ENCODE data around the gene TRAK2. TPM values are rescaled to one million over a fixed set of nuclear protein-coding genes. Genes with fewer than 3 reads are reported as not detected.

Gene TRAK2
- total RNA-seq, 1 experiment from 2014 or later, result 15.2 TPM

DNA sequence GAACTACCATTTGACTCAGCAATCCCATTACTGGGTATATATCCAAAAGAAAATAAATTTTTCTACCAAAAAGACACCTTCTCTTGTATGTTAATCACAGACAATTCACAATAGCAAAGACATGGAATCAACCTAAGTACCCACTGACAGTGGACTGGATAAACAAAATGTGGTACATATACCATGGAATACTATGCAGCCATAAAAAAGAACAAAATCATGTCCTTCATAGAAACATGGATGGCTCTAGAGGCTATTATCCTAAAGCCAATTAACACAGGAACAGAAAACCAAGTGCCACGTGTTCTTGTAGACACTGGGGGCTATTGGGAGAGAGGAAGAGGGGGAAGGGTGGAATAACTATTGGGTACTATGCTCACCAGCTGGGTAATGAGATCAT lies 121.8 kb downstream of the TRAK2 start:
- no peaks in the 10 kb centered on the region for H4K20me1 ChIP-seq (ENCODE audit: insufficient read depth)
- ChIA-PET POLR2A (no interaction called here), RAD21 (ENCODE audit: low non-redundant PET in 1 of 2, low total read pairs in 2 of 2, uncharacterized antibody in 2 of 2, unreplicated experiment in 2 of 2) (no interaction called here), CTCF (no interaction called here)
- no peaks in the 10 kb centered on the region for H3K4me1 ChIP-seq (ENCODE audit: control insufficient read depth in 1 of 2, insufficient read depth in 2 of 2, low read length in 2 of 2)
- no peak for ATAC-seq
- TF ChIP-seq POLR2AphosphoS5 (IDR thresholded peaks at IDR 0.05; ENCODE audit: low read depth, low read length) (no peak), EZH2phosphoT487 (IDR thresholded peaks at IDR 0.05; ENCODE audit: borderline replicate concordance) (no peak), SRF (IDR thresholded peaks at IDR 0.05; ENCODE audit: low read depth) (no peak), YY1 (IDR thresholded peaks at IDR 0.05; ENCODE audit: extremely low read depth, insufficient replicate concordance, low read depth, low read length) (no peak), SP1 (IDR thresholded peaks at IDR 0.05; ENCODE audit: low read depth) (no peak), POLR2A (IDR thresholded peaks at IDR 0.05; ENCODE audit: borderline replicate concordance, extremely low read depth, insufficient read depth, insufficient read length) (no peak), EZH2 (IDR thresholded peaks at IDR 0.05) (no peak), RAD21 (IDR thresholded peaks at IDR 0.05; ENCODE audit: low read depth) (no peak), CEBPB (IDR thresholded peaks at IDR 0.05; ENCODE audit: low read depth) (no peak), TCF7L2 (IDR thresholded peaks at IDR 0.05; ENCODE audit: borderline replicate concordance, extremely low read depth, insufficient read depth, insufficient read length) (no peak), FOSL1 (IDR thresholded peaks at IDR 0.05; ENCODE audit: low read depth) (no peak), EGR1 (IDR thresholded peaks at IDR 0.05; ENCODE audit: low read depth) (no peak), SIN3A (IDR thresholded peaks at IDR 0.05; ENCODE audit: low read depth) (no peak), ATF3 (IDR thresholded peaks at IDR 0.05) (no peak), ELF1 (IDR thresholded peaks at IDR 0.05; ENCODE audit: borderline replicate concordance, low read depth) (no peak), ZFX (IDR thresholded peaks at IDR 0.05) (no peak), JUND (IDR thresholded peaks at IDR 0.05) (no peak)
- TF ChIP-seq, protein P1, sequence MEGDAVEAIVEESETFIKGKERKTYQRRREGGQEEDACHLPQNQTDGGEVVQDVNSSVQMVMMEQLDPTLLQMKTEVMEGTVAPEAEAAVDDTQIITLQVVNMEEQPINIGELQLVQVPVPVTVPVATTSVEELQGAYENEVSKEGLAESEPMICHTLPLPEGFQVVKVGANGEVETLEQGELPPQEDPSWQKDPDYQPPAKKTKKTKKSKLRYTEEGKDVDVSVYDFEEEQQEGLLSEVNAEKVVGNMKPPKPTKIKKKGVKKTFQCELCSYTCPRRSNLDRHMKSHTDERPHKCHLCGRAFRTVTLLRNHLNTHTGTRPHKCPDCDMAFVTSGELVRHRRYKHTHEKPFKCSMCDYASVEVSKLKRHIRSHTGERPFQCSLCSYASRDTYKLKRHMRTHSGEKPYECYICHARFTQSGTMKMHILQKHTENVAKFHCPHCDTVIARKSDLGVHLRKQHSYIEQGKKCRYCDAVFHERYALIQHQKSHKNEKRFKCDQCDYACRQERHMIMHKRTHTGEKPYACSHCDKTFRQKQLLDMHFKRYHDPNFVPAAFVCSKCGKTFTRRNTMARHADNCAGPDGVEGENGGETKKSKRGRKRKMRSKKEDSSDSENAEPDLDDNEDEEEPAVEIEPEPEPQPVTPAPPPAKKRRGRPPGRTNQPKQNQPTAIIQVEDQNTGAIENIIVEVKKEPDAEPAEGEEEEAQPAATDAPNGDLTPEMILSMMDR (IDR thresholded peaks at IDR 0.05 in 2 of 3, conservative IDR thresholded peaks at IDR 0.05 in 1 of 3; ENCODE audit: borderline replicate concordance in 1 of 3, insufficient read depth in 1 of 3, low read depth in 2 of 3, low read length in 2 of 3), result no peak
- TF ChIP-seq, protein P2, sequence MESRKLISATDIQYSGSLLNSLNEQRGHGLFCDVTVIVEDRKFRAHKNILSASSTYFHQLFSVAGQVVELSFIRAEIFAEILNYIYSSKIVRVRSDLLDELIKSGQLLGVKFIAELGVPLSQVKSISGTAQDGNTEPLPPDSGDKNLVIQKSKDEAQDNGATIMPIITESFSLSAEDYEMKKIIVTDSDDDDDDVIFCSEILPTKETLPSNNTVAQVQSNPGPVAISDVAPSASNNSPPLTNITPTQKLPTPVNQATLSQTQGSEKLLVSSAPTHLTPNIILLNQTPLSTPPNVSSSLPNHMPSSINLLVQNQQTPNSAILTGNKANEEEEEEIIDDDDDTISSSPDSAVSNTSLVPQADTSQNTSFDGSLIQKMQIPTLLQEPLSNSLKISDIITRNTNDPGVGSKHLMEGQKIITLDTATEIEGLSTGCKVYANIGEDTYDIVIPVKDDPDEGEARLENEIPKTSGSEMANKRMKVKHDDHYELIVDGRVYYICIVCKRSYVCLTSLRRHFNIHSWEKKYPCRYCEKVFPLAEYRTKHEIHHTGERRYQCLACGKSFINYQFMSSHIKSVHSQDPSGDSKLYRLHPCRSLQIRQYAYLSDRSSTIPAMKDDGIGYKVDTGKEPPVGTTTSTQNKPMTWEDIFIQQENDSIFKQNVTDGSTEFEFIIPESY (IDR thresholded peaks at IDR 0.05; ENCODE audit: extremely low read depth, insufficient replicate concordance, low read length), result no peak
- no peak overlapping the region for H3K27ac ChIP-seq (ENCODE audit: low read depth, low read length)
- intact Hi-C loops (cut with micrococcal nuclease), result no loop called here
- H3K9ac ChIP-seq (ENCODE audit: low read length), result no peak overlapping the region
- H3K9me2 ChIP-seq (ENCODE audit: insufficient read depth), result no peaks in the 10 kb centered on the region
- H3K79me2 ChIP-seq (ENCODE audit: insufficient read depth, low read length), result no peaks in the 10 kb centered on the region
- no peaks in the 10 kb centered on the region for H3K27me3 ChIP-seq (ENCODE audit: insufficient read depth, low read length)
- no peak overlapping the region for H3K4me3 ChIP-seq (replicated peaks in 1 of 2; ENCODE audit: low read depth in 1 of 2, low read length in 2 of 2)
- no peaks in the 10 kb centered on the region for H3K36me3 ChIP-seq (ENCODE audit: control insufficient read depth in 1 of 2, insufficient read depth in 2 of 2, low read length in 2 of 2)
- BruUV-seq (replicated peaks), result no TSS peak
- H3K9me3 ChIP-seq (ENCODE audit: control insufficient read depth in 1 of 2, insufficient read depth in 1 of 2, low read depth in 1 of 2, low read length in 2 of 2), result no peaks in the 10 kb centered on the region
- H2AFZ ChIP-seq (ENCODE audit: low read depth, low read length, poor library complexity, severe bottlenecking), result no peak overlapping the region
- no peak overlapping the region for H3K4me2 ChIP-seq (ENCODE audit: low read length)
- DNase-seq (ENCODE audit: low read depth, low spot score), result no peak
